K562 (cell line): Measurements from ENCODE around the gene YARS1. TPM values are rescaled to one million over a fixed set of nuclear protein-coding genes. Genes with fewer than 3 reads are reported as not detected.
A peak's percentile ranks its signal among the peaks of the same experiment; 100 is the strongest.

Source experiments
- BMI1 ChIP-seq: fragments of 150-350 bp; IDR thresholded peaks from 2 replicates; pipeline ENCODE4 v1.6.1; 2014; ENCODE audit warnings: low read length
- E2F8 ChIP-seq: fragments of 450-650 bp; IDR thresholded peaks from 2 replicates; pipeline ENCODE4 v1.7.1; 2018; ENCODE audit warnings: mild to moderate bottlenecking, low read depth; ENCODE audit not compliant: partially characterized antibody
- FIP1L1 ChIP-seq: fragments of 200-400 bp; formaldehyde crosslinking; IDR thresholded peaks from 2 replicates; pipeline ENCODE4 v1.6.1; 2018; ENCODE audit warnings: mild to moderate bottlenecking, low read depth, low read length; ENCODE audit not compliant: poor library complexity, severe bottlenecking
- HCFC1 ChIP-seq: IDR thresholded peaks from 2 replicates; pipeline ENCODE4 v1.6.1; 2012; ENCODE audit warnings: low read depth, low read length, improper control_type of control experiment
- JUN ChIP-seq, 2 experiments: sonication (generic) in 1 of 2; formaldehyde crosslinking in 1 of 2; IDR thresholded peaks; 2 replicates each; pipeline versions ENCODE4 v1.6.1 to v1.8.0; 2012 to 2022; ENCODE audit warnings: borderline replicate concordance in 2 of 2, mild to moderate bottlenecking in 2 of 2, improper control_type of control experiment in 1 of 2, low read depth in 1 of 2, low read length in 1 of 2, missing genetic modification reagents in 1 of 2
- KAT7 ChIP-seq: sonication (generic); formaldehyde crosslinking; IDR thresholded peaks from 2 replicates; pipeline ENCODE4 v1.8.0; 2022; ENCODE audit warnings: missing genetic modification reagents, mild to moderate bottlenecking, borderline replicate concordance
- NBN ChIP-seq: fragments of 450-650 bp; IDR thresholded peaks from 2 replicates; pipeline ENCODE4 v1.6.1; 2016; ENCODE audit warnings: low read depth, mild to moderate bottlenecking
- NCOA2 ChIP-seq, 2 experiments: fragments of 450-650 bp; IDR thresholded peaks; 2 replicates each; pipeline ENCODE4 v1.6.1; 2018; ENCODE audit warnings: mild to moderate bottlenecking in 2 of 2, moderate library complexity in 1 of 2; ENCODE audit not compliant: partially characterized antibody in 2 of 2
- NR4A1 ChIP-seq, 2 experiments: fragments of 250-450 bp in 1 of 2; fragments of 450-650 bp in 1 of 2; sonication (Bioruptor Pico) in 1 of 2; IDR thresholded peaks; 2 replicates each; pipeline versions ENCODE4 v1.4.0 to v1.6.1; 2016 to 2020; ENCODE audit warnings: mild to moderate bottlenecking in 2 of 2, missing compliant biosample characterization in 1 of 2, missing genetic modification characterization in 1 of 2, moderate library complexity in 1 of 2
- PCBP2 ChIP-seq: fragments of 200-400 bp; formaldehyde crosslinking; IDR thresholded peaks from 2 replicates; pipeline ENCODE4 v1.6.1; 2018; ENCODE audit warnings: low read length, low read depth, mild to moderate bottlenecking, moderate library complexity; ENCODE audit not compliant: poor library complexity, severe bottlenecking
- RBM14 ChIP-seq: fragments of 200-400 bp; formaldehyde crosslinking; IDR thresholded peaks from 2 replicates; pipeline ENCODE4 v1.6.1; 2018; ENCODE audit warnings: low read depth, mild to moderate bottlenecking, low read length, moderate library complexity, borderline replicate concordance; ENCODE audit not compliant: insufficient read depth
- RBM22 ChIP-seq: fragments of 200-400 bp; formaldehyde crosslinking; IDR thresholded peaks from 2 replicates; pipeline ENCODE4 v1.6.1; 2018; ENCODE audit warnings: low read length, low read depth; ENCODE audit not compliant: poor library complexity, severe bottlenecking
- STAT5A ChIP-seq: IDR thresholded peaks from 2 replicates; pipeline ENCODE4 v1.6.1; 2012; ENCODE audit warnings: low read length, inconsistent platforms, borderline replicate concordance
- TARDBP ChIP-seq: fragments of 450-650 bp; IDR thresholded peaks from 2 replicates; pipeline ENCODE4 v1.6.1; 2016
- TEAD1 ChIP-seq, 2 experiments: fragments of 450-650 bp in 1 of 2; sonication (generic) in 1 of 2; formaldehyde crosslinking; IDR thresholded peaks; 2 replicates each; pipeline versions ENCODE4 v1.4.0 to v1.8.0; 2020 to 2022; ENCODE audit warnings: mild to moderate bottlenecking in 2 of 2, missing genetic modification reagents in 1 of 2
- USF2 ChIP-seq: sonication (generic); formaldehyde crosslinking; IDR thresholded peaks from 2 replicates; pipeline ENCODE4 v1.5.0; 2020; ENCODE audit warnings: missing genetic modification reagents
- WHSC1 ChIP-seq: IDR thresholded peaks from one replicate; pipeline ENCODE4 v1.6.1; 2012; ENCODE audit warnings: low read length, control low read depth, inconsistent platforms
- XRCC5 ChIP-seq: fragments of 200-400 bp; formaldehyde crosslinking; IDR thresholded peaks from 2 replicates; pipeline ENCODE4 v1.6.1; 2017; ENCODE audit warnings: low read depth, mild to moderate bottlenecking, low read length
- ZC3H4 ChIP-seq: sonication (generic); formaldehyde crosslinking; IDR thresholded peaks from 2 replicates; pipeline ENCODE4 v1.9.0; 2021; ENCODE audit warnings: missing genetic modification reagents, borderline replicate concordance
- ZNF232 ChIP-seq: sonication (generic); formaldehyde crosslinking; IDR thresholded peaks from 2 replicates; pipeline ENCODE4 v1.8.0; 2022; ENCODE audit warnings: mild to moderate bottlenecking, missing genetic modification reagents
- ZNF282 ChIP-seq: sonication (generic); formaldehyde crosslinking; IDR thresholded peaks from 2 replicates; pipeline ENCODE4 v1.8.1; 2023; ENCODE audit warnings: missing genetic modification reagents
- ZNF583 ChIP-seq: fragments of 250-450 bp; sonication (Bioruptor Pico); IDR thresholded peaks from 2 replicates; pipeline ENCODE4 v1.4.0; 2020
- ZNF830 ChIP-seq: fragments of 250-450 bp; sonication (Bioruptor Pico); IDR thresholded peaks from 2 replicates; pipeline ENCODE4 v1.5.0; 2021; ENCODE audit warnings: mild to moderate bottlenecking
- polyA plus RNA-seq, 8 experiments: library from polyadenylated mRNA; depleted of rRNA in 4 of 8; stranded (reverse) in 5 of 8; unstranded in 3 of 8; fragments of >200 nt; fragmentation: Nextera tagmentation in 2 of 8; fragmentation: Illumina TruSeq in 1 of 8; extraction: Ambion mirVana in 2 of 8; extraction: Trizol in 1 of 8; gene quantifications; 2 replicates each; pipeline versions ENCODE4 v1.2.1 to v1.2.3, GENCODE V29; 2011 to 2014; ENCODE audit warnings: inconsistent platforms in 1 of 8, missing spikeins in 1 of 8
- total RNA-seq, 7 experiments: library from RNA; depleted of rRNA in 6 of 7; stranded (reverse); fragments of >200 nt in 6 of 7; fragmentation: Illumina TruSeq in 2 of 7; extraction: Trizol in 2 of 7; gene quantifications; 2 replicates each; pipeline versions ENCODE4 v1.2.1 to v1.2.3, GENCODE V29; 2011 to 2021; ENCODE audit warnings: low replicate concordance in 1 of 7

The YARS1 gene
- total and polyA plus RNA-seq, 9 of the 15 experiments (the other 6 are each of a cell fraction or from before 2014, with no cell fraction given) = 66.2 to 336 (median 201) TPM

- TF ChIP-seq USF2 (CRISPR knock-in tag) (no peak), TARDBP (no peak; the same call in 1 of the 2 replicates), FIP1L1 (no peak), KAT7 (CRISPR knock-in tag) (no peak; the same call in 1 of the 2 replicates), ZNF830 (no peak), RBM22 (no peak), XRCC5 (no peak), ZNF282 (CRISPR knock-in tag) (no peak), JUN (IDR thresholded peaks at IDR 0.05; ENCODE audit: borderline replicate concordance, low read depth, low read length) (no peak), JUN (CRISPR knock-in tag; IDR thresholded peaks at IDR 0.05; ENCODE audit: borderline replicate concordance) (0 out of 2 replicates have a peak, but pooled peaks have one; percentile 34), PCBP2 (no peak), ZNF232 (CRISPR knock-in tag) (peak; percentile 88; the same call in 1 of the 2 replicates), TEAD1 (CRISPR knock-in tag; IDR thresholded peaks at IDR 0.05) (0 out of 4 replicates have a peak, but pooled peaks of 1 of the 2 experiments have one; percentile 10), NR4A1 (CRISPR knock-in tag; IDR thresholded peaks at IDR 0.05) (no peak; the same call in 1 of the 2 replicates), NR4A1 (tag; IDR thresholded peaks at IDR 0.05) (0 out of 2 replicates have a peak, but pooled peaks have one; percentile 13), NCOA2 (IDR thresholded peaks at IDR 0.05; ENCODE audit: partially characterized antibody in 2 of 2) (no peak), STAT5A (no peak), RBM14 (peak; percentile 90; the same call in 1 of the 2 replicates), ZC3H4 (CRISPR knock-in tag) (0 out of 2 replicates have a peak, but pooled peaks have one; percentile 77), HCFC1 (0 out of 2 replicates have a peak, but pooled peaks have one; percentile 12), BMI1 (no peak), NBN (peak; percentile 26; the same call in 1 of the 2 replicates), WHSC1 (no peak), E2F8 (peak; percentile 85), ZNF583 (CRISPR knock-in tag) (no peak)
Observed at GRCh38 chr1:32817815-32818786, 943 bp upstream of the YARS1 start (continued).
